Cardiac fibroblast (primary cell): ENCODE measurements around the gene GPX6.

Experiments
- DNase-seq, 2 donors: peaks; one replicate each; pipeline versions ENCODE4 v3.0.0 to v3.0.0-alpha.2; 2010; ENCODE audit warnings: low read depth in 2 of 2
- H3K4me3 ChIP-seq, 2 donors: replicated peaks in 1 of 2; 1 replicate in 1 of 2; 2 replicates in 1 of 2; pipeline ENCODE4 v1.5.1; 2011; ENCODE audit warnings: low read depth in 2 of 2, low read length in 2 of 2, mild to moderate bottlenecking in 2 of 2, moderate library complexity in 1 of 2
- CTCF ChIP-seq: IDR thresholded peaks from one replicate; pipeline ENCODE4 v1.5.1; 2011; ENCODE audit warnings: low read depth, mild to moderate bottlenecking, low read length, inconsistent platforms

The GPX6 gene

GRCh38 chr6:28489366-28490204 lies 26.0 kb downstream of the GPX6 start:
- TF ChIP-seq CTCF = no peak
- H3K4me3 ChIP-seq = peak overlapping the region; percentile 58 to 63
- DNase-seq = peak; percentile 78 to 88

- TF ChIP-seq CTCF = no peak
- DNase-seq = peak; percentile 76 to 90
- peak overlapping the region; percentile 58 to 63 for H3K4me3 ChIP-seq
These were observed 26.7 kb downstream of the GPX6 start for GRCh38 chr6:28488916-28489365.

GRCh38 chr6:28486988-28487742 lies 28.4 kb downstream of the GPX6 start:
- no peak for TF ChIP-seq CTCF
- no peak overlapping the region for H3K4me3 ChIP-seq
- no peak for DNase-seq

GRCh38 chr6:28486533-28486932 lies 29.1 kb downstream of the GPX6 start:
- no peak for DNase-seq
- no peak for TF ChIP-seq CTCF
- no peak overlapping the region for H3K4me3 ChIP-seq

- no peak overlapping the region for H3K4me3 ChIP-seq
- no peak for TF ChIP-seq CTCF
- no peak for DNase-seq
These were observed 30.1 kb downstream of the GPX6 start for GRCh38 chr6:28485482-28485881.

GRCh38 chr6:28480253-28480932 lies 35.2 kb downstream of the GPX6 start:
- TF ChIP-seq CTCF = no peak
- H3K4me3 ChIP-seq = no peak overlapping the region
- no peak for DNase-seq
